ENCODE results near the gene NFYC. TPM values are rescaled to one million over a fixed set of nuclear protein-coding genes. Genes with fewer than 3 reads are reported as not detected.

The NFYC gene
- total and polyA plus RNA-seq, 2 of the 8 experiments (the other 6 are each of a cell fraction or from before 2014, with no cell fraction given) = 54.1 to 124 TPM

DNA sequence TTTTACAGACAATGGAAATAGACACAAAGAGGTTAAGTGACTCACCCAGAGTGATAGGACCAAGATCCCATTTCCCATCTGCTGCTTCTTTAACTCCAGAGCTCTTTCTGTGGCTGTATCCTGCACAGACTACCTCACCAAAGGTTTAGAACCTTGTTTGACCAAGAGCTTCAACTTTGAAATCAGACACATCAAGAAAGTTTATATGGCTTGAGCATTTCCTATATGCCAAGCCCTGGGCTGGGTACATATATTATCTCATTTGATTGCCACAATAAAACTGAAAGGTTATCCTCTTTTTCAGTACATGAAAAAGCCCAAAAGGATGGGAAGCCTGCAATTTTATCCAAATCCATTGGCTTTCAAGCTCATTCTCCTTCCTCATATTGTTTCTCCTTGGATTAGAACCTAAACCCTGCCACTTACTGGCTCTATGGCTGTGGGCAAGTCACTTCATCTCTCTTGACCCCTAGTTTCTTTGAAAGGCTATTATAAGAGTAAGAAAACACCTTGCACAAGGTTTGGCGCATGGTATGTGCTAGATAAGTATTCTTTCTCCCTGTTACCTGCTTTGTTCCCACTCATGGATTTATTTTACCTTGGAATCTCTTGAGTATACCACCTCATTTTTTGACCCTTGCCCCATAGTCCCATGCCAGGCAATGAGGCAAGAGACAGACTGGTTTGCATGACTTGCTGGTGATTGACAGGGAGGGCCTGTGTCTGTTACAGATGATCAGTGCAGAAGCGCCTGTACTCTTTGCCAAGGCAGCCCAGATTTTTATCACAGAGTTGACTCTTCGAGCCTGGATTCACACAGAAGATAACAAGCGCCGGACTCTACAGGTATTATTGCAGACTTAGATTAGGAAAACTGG, 57.6 kb downstream of the NFYC start:
- H3K9me3 ChIP-seq (ENCODE audit: insufficient read depth in 2 of 2, low read depth in 1 of 2, low read length in 1 of 2) = no peaks in the 10 kb centered on the region
- H3K9ac ChIP-seq (replicated peaks in 1 of 4; ENCODE audit: extremely low read depth in 1 of 4, low read depth in 3 of 4, low read length in 3 of 4) = no peak overlapping the region
- H3K4me3 ChIP-seq (ENCODE audit: extremely low read depth in 1 of 4, insufficient read depth in 2 of 4, low read depth in 3 of 4, low read length in 4 of 4) = no peak overlapping the region
- H2BK20ac ChIP-seq (ENCODE audit: low read length) = no peak overlapping the region
- no peak overlapping the region for H3K27ac ChIP-seq (ENCODE audit: low read depth, low read length)
- no peaks in the 10 kb centered on the region for H3K23me2 ChIP-seq (ENCODE audit: low read depth, low read length)
- DNase-seq (ENCODE audit: low read depth in 1 of 2, low spot score in 2 of 2) = no peak
- peaks cover 0 to 55% (median 29%) of the 10 kb centered on the region in 4 experiments; a peak in 7 of 8 replicates for H3K36me3 ChIP-seq (ENCODE audit: control insufficient read depth in 2 of 4, insufficient read depth in 4 of 4, low read length in 3 of 4)
- no peak overlapping the region for H2AFZ ChIP-seq (ENCODE audit: low read length)
- H3K18ac ChIP-seq (ENCODE audit: extremely low read depth, low read length) = no peak overlapping the region
- ChIA-PET CTCF (ENCODE audit: partially characterized antibody) (interaction anchor here (0.7 to 2.4 kb wide), 5 partner anchors 8 to 120 kb away, joined by 3 to 10 read pairs (median 3); no protein-coding TSS in a partner anchor), POLR2A (ENCODE audit: partially characterized antibody) (interaction anchor here (1.0 kb wide), 1 partner anchor 58 kb away, joined by 3 read pairs; the partner anchor contains the start of gene NFYC)
- H2AK5ac ChIP-seq (ENCODE audit: low read depth, low read length) = no peak overlapping the region
- no peaks in the 10 kb centered on the region for H3K4me1 ChIP-seq (replicated peaks in 1 of 4; ENCODE audit: control insufficient read depth in 3 of 4, insufficient read depth in 4 of 4, low read length in 3 of 4)
- peaks cover 0 to 2% of the 10 kb centered on the region in 2 experiments for H4K20me1 ChIP-seq (replicated peaks in 1 of 2; ENCODE audit: control insufficient read depth in 1 of 2, insufficient read depth in 2 of 2, low read length in 2 of 2)
- no peak overlapping the region for H3K4ac ChIP-seq (replicated peaks; ENCODE audit: insufficient read length, low read depth, low read length)
- no peak overlapping the region for H2BK5ac ChIP-seq (ENCODE audit: low read depth, low read length)
- H4K5ac ChIP-seq (ENCODE audit: insufficient read length, low read depth, low read length) = no peak overlapping the region
- peaks cover 0 to 7% of the 10 kb centered on the region in 2 experiments; a peak in 1 of 4 replicates for H3K79me2 ChIP-seq (ENCODE audit: control insufficient read depth in 1 of 2, insufficient read depth in 2 of 2, low read length in 2 of 2)
- no peak for FAIRE-seq
- no peak overlapping the region for H3K4me2 ChIP-seq (ENCODE audit: insufficient read depth in 1 of 2, low read depth in 2 of 2, low read length in 2 of 2)
- no peaks in the 10 kb centered on the region for H3K27me3 ChIP-seq (replicated peaks in 1 of 4; ENCODE audit: control insufficient read depth in 3 of 4, extremely low read depth in 1 of 4, insufficient read depth in 3 of 4, low read length in 3 of 4)
- WGBS, 2 experiments (ENCODE audit: extremely low coverage in 1 of 2, insufficient coverage in 1 of 2, insufficient read length in 1 of 2, insufficient replicate concordance in 2 of 2, low coverage in 1 of 2, low lambda C conversion rate in 2 of 2, missing lambda C conversion rate in 1 of 2) = 96% methylated on average over 5 of the region's 5 CpGs; no CpG with 5 or more reads in 1 of the 2 experiments
- no peak overlapping the region for H3K14ac ChIP-seq (ENCODE audit: insufficient read length)
- H2BK15ac ChIP-seq (ENCODE audit: low read length) = no peak overlapping the region
- H4K8ac ChIP-seq (ENCODE audit: extremely low read depth, insufficient read depth, low read length) = no peak overlapping the region
- H3K56ac ChIP-seq (replicated peaks; ENCODE audit: insufficient read length, low read depth, low read length) = no peak overlapping the region
- no peak overlapping the region for H4K91ac ChIP-seq (replicated peaks; ENCODE audit: insufficient read length, low read length)
- no peak overlapping the region for H3K23ac ChIP-seq (ENCODE audit: insufficient read length)
- H2BK12ac ChIP-seq (ENCODE audit: low read depth, low read length) = no peak overlapping the region
- H3K79me1 ChIP-seq (ENCODE audit: low read depth, low read length) = peaks cover 5% of the 10 kb centered on the region; the same call in 1 of the 2 replicates
- H2BK120ac ChIP-seq (replicated peaks; ENCODE audit: low read depth, low read length) = no peak overlapping the region
- no peak for TF ChIP-seq SP1 (IDR thresholded peaks at IDR 0.05; ENCODE audit: low read depth, low read length)
- no peak for TF ChIP-seq BACH1 (IDR thresholded peaks at IDR 0.05; ENCODE audit: low read length)
- TF ChIP-seq RAD21 (IDR thresholded peaks at IDR 0.05 in 1 of 2, conservative IDR thresholded peaks at IDR 0.05 in 1 of 2; ENCODE audit: low read depth in 2 of 2, low read length in 2 of 2) = no peak
- TF ChIP-seq TEAD4 (IDR thresholded peaks at IDR 0.05; ENCODE audit: low read depth, low read length) = no peak
- no peak for TF ChIP-seq SIN3A (conservative IDR thresholded peaks at IDR 0.05 in 1 of 2, IDR thresholded peaks at IDR 0.05 in 1 of 2; ENCODE audit: low read depth in 1 of 2, low read length in 2 of 2)
- TF ChIP-seq MAFK (IDR thresholded peaks at IDR 0.05; ENCODE audit: low read depth, low read length) = no peak
- TF ChIP-seq NRF1 (IDR thresholded peaks at IDR 0.05; ENCODE audit: low read depth, low read length) = no peak
- TF ChIP-seq HDAC6 (IDR thresholded peaks at IDR 0.05; ENCODE audit: low read depth, low read length) = no peak
- no peak for TF ChIP-seq TAF1 (IDR thresholded peaks at IDR 0.05; ENCODE audit: low read depth, low read length)
- TF ChIP-seq YY1 (IDR thresholded peaks at IDR 0.05; ENCODE audit: low read depth, low read length) = no peak
- TF ChIP-seq SRF (IDR thresholded peaks at IDR 0.05; ENCODE audit: low read depth, low read length) = no peak
- TF ChIP-seq CHD2 (IDR thresholded peaks at IDR 0.05; ENCODE audit: low read length) = no peak
